Vagina (tissue), 2 donors: ENCODE data around the gene CTBP2. TPM values are rescaled to one million over a fixed set of nuclear protein-coding genes. Genes with fewer than 3 reads are reported as not detected.

Experiments
- DNase-seq, 2 donors: peaks; one replicate each; pipeline ENCODE4 v3.0.0-alpha.2; 2017; ENCODE audit errors: extremely low spot score in 2 of 2
- H3K27ac ChIP-seq: fragments of 200-600 bp; sonication (generic); one replicate; pipeline ENCODE4 v1.5.1; 2019
- H3K27me3 ChIP-seq: fragments of 200-600 bp; sonication (generic); one replicate; pipeline ENCODE4 v1.5.1; 2019
- H3K36me3 ChIP-seq, 2 donors: fragments of 200-600 bp; sonication (generic); one replicate each; pipeline ENCODE4 v1.5.1; 2017 to 2019
- H3K4me1 ChIP-seq: fragments of 200-600 bp; sonication (generic); one replicate; pipeline ENCODE4 v1.5.1; 2019
- H3K4me3 ChIP-seq, 2 donors: fragments of 200-600 bp; sonication (generic); 1 replicate in 1 of 2; 2 replicates in 1 of 2; pipeline ENCODE4 v1.5.1; 2016 to 2019
- H3K9me3 ChIP-seq: fragments of 200-600 bp; sonication (generic); one replicate; pipeline ENCODE4 v1.5.1; 2019
- POLR2A ChIP-seq, 2 donors: fragments of 450-650 bp; IDR thresholded peaks; one replicate each; pipeline ENCODE4 v1.6.1; 2017; ENCODE audit warnings: antibody characterized with exemption in 2 of 2, mild to moderate bottlenecking in 2 of 2, moderate library complexity in 2 of 2
- POLR2AphosphoS5 ChIP-seq, 2 donors: sonication (generic); formaldehyde crosslinking; IDR thresholded peaks; one replicate each; pipeline ENCODE4 v1.9.0; 2017; ENCODE audit warnings: antibody characterized with exemption in 2 of 2, mild to moderate bottlenecking in 2 of 2, low read depth in 1 of 2; ENCODE audit not compliant: insufficient read depth in 1 of 2
- intact Hi-C: fragments of 100-400 bp; cut with DNase I; formaldehyde crosslinking; loops from one replicate; pipeline ENCODE4 v1.15.1; 2023
- total RNA-seq: library from RNA; depleted of rRNA; stranded (reverse); fragments of >200 nt; gene quantifications from one replicate; pipeline ENCODE4 v1.2.3, GENCODE V29; 2016
- TF ChIP-seq, protein P1 (sequence below), 3 experiments: fragments of 450-650 bp in 2 of 3; fragments of 200-600 bp in 1 of 3; sonication (generic) in 1 of 3; IDR thresholded peaks; one replicate each; pipeline ENCODE4 v1.5.1; 2017 to 2019; ENCODE audit warnings: antibody characterized with exemption in 3 of 3, mild to moderate bottlenecking in 2 of 3, moderate library complexity in 2 of 3

Gene CTBP2
- total RNA-seq, 1 donor from 2014 or later: 74.4 TPM

DNA sequence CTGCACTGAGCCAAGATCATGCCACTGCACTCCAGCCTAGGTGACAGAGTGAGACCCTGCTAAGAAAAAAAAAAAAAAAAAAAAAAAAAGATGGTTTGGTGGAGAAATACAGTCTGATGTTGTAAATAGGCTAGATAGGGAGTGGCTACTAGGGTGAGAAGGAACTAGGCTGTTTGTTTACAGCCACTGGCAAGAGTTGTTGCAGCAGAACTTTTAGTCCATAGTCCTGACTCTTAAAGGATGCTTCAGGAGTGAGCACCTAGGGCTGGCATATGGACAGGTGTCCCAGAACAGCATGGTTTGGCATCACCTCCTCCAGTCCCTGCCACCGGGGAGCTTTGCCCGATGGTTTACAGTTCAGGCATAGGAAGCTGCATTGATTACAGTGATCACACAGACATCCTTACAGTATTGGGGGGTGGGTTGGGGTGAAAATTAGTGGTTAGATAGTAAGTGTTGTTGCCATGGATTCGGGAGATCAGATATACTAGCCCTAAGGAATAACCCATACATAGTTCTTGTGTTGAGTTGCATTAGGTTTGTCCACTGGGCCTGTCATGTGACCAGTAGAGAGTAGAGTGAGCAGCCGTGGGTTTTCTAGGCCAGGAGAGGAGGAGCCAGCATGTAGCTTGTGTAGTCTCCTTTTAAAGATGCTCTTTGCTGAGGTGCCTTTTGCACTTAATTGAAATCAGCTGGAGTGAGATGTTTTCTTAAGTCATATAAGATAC, 182.6 kb downstream of the CTBP2 start:
- DNase-seq: no peak
- Histone ChIP-seq H3K9me3 (no peaks in the 10 kb centered on the region), H3K27ac (no peak overlapping the region), H3K27me3 (no peaks in the 10 kb centered on the region), H3K36me3 (peaks cover 0 to 29% of the 10 kb centered on the region in 2 donors), H3K4me3 (no peak overlapping the region), H3K4me1 (peaks cover 16% of the 10 kb centered on the region)
- intact Hi-C loops: no loop called here
- no peak for TF ChIP-seq POLR2A (IDR thresholded peaks at IDR 0.05)
- TF ChIP-seq, protein P1, sequence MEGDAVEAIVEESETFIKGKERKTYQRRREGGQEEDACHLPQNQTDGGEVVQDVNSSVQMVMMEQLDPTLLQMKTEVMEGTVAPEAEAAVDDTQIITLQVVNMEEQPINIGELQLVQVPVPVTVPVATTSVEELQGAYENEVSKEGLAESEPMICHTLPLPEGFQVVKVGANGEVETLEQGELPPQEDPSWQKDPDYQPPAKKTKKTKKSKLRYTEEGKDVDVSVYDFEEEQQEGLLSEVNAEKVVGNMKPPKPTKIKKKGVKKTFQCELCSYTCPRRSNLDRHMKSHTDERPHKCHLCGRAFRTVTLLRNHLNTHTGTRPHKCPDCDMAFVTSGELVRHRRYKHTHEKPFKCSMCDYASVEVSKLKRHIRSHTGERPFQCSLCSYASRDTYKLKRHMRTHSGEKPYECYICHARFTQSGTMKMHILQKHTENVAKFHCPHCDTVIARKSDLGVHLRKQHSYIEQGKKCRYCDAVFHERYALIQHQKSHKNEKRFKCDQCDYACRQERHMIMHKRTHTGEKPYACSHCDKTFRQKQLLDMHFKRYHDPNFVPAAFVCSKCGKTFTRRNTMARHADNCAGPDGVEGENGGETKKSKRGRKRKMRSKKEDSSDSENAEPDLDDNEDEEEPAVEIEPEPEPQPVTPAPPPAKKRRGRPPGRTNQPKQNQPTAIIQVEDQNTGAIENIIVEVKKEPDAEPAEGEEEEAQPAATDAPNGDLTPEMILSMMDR (IDR thresholded peaks at IDR 0.05): no peak
- no peak for TF ChIP-seq POLR2AphosphoS5 (IDR thresholded peaks at IDR 0.05; ENCODE audit: insufficient read depth in 1 of 2, low read depth in 1 of 2)

DNA sequence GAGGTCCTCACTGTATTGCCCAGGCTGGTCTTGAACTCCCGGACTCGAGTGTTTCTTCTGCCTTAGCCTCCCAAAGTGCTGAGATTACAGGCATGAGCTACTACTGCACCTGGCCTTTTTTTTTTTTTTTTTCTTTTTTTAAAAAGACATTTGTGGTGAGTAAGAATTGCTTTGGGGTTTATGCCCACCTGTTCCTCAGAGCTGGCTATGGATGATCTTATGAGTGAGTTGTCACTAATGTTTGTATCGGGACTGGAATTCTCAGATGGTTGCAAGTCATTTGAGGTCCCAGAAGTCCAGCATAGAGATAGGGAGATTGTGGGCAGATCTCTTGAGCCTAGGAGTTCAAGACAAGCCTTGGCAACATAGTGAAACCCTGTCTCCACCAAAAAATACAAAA, 183.2 kb downstream of the CTBP2 start:
- TF ChIP-seq POLR2AphosphoS5 (IDR thresholded peaks at IDR 0.05; ENCODE audit: insufficient read depth in 1 of 2, low read depth in 1 of 2): no peak
- no peak for DNase-seq
- Histone ChIP-seq H3K27ac (no peak overlapping the region), H3K4me3 (no peak overlapping the region), H3K9me3 (no peaks in the 10 kb centered on the region), H3K4me1 (peaks cover 16% of the 10 kb centered on the region), H3K36me3 (peaks cover 0 to 24% of the 10 kb centered on the region in 2 donors), H3K27me3 (no peaks in the 10 kb centered on the region)
- intact Hi-C loops: no loop called here

DNA sequence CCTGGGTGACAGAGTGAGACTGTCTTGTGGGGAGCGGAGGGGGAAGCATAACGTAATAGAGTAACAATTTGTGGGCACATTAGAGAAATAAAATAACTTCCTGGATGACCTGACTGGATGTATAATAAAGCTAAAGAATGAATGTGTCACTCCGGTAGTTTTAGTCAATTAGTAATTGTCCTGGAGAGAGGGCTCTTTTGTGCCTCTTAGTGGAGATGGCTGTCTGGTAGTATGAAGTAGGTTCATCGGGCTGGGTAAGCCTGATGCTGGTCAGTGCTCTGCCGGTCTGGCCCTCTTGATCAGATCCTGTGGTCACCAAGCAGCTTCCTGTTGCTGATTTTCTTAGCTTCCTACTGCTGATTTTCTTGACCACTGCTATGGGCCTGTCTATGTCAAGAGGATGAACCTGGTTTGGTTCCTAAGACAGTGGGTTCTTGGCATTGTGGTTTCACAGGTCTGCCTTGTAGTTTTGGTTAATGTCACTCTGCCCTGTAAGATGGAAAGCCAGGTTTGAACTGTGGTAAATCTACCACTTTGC, 184.3 kb downstream of the CTBP2 start:
- no peak overlapping the region for H3K4me3 ChIP-seq
- intact Hi-C loops: no loop called here
- no peak for DNase-seq
- TF ChIP-seq POLR2A (IDR thresholded peaks at IDR 0.05): no peak
- TF ChIP-seq, protein P1 (IDR thresholded peaks at IDR 0.05): no peak
- TF ChIP-seq POLR2AphosphoS5 (IDR thresholded peaks at IDR 0.05; ENCODE audit: insufficient read depth in 1 of 2, low read depth in 1 of 2): no peak
- H3K4me1 ChIP-seq: peaks cover 18% of the 10 kb centered on the region
- H3K9me3 ChIP-seq: no peaks in the 10 kb centered on the region
- no peaks in the 10 kb centered on the region for H3K27me3 ChIP-seq
- H3K27ac ChIP-seq: no peak overlapping the region
- peaks cover 0 to 16% of the 10 kb centered on the region in 2 donors for H3K36me3 ChIP-seq

DNA sequence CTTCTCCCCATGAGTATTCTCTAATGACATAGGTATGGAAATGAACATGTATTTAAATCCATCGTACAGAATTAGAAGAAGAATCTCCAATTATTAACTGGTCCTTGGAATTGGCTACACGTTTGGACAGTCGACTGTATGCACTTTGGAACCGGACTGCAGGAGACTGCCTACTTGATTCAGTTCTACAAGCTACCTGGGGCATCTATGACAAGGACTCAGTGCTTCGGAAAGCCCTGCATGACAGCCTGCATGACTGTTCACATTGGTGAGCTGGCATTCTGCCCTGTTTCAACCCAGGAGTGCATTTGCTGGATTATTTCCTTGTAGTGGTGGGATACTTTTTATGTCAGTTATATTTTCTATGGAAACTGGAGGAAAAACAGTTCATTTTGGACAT, 186.2 kb downstream of the CTBP2 start:
- no peak for DNase-seq
- H3K9me3 ChIP-seq: no peaks in the 10 kb centered on the region
- H3K4me3 ChIP-seq: no peak overlapping the region
- H3K27ac ChIP-seq: no peak overlapping the region
- intact Hi-C loops: no loop called here
- H3K36me3 ChIP-seq: peaks cover 0 to 24% of the 10 kb centered on the region in 2 donors
- no peaks in the 10 kb centered on the region for H3K27me3 ChIP-seq
- no peak for TF ChIP-seq POLR2AphosphoS5 (IDR thresholded peaks at IDR 0.05; ENCODE audit: insufficient read depth in 1 of 2, low read depth in 1 of 2)
- TF ChIP-seq, protein P1 (IDR thresholded peaks at IDR 0.05): no peak
- peaks cover 34% of the 10 kb centered on the region for H3K4me1 ChIP-seq

DNA sequence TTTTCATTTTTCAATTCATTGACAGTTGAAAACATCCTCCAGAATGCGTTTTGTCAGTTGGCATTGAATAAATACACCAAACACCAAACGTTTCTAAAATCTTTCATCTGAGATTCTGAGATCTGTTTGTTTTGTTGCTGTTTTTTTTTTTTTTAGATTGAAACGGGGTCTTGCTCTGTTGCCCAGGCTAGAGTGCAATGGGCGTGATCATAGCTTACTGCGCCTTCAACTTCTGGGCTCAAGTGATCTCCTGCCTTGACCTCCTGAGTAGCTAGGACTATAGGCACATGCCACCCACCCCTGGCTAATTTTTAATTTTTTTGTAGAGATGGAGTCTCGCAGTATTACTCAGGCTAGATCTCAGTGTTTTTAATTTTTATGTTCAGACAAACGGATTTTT, 187.7 kb downstream of the CTBP2 start:
- no peak for TF ChIP-seq POLR2AphosphoS5 (IDR thresholded peaks at IDR 0.05; ENCODE audit: insufficient read depth in 1 of 2, low read depth in 1 of 2)
- no peak for TF ChIP-seq POLR2A (IDR thresholded peaks at IDR 0.05)
- TF ChIP-seq, protein P1 (IDR thresholded peaks at IDR 0.05): no peak
- peaks cover 0 to 38% of the 10 kb centered on the region in 2 donors for H3K36me3 ChIP-seq
- intact Hi-C loops: no loop called here
- no peaks in the 10 kb centered on the region for H3K9me3 ChIP-seq
- H3K4me3 ChIP-seq: no peak overlapping the region
- H3K27me3 ChIP-seq: no peaks in the 10 kb centered on the region
- DNase-seq: no peak
- H3K4me1 ChIP-seq: peaks cover 27% of the 10 kb centered on the region
- H3K27ac ChIP-seq: no peak overlapping the region
